ENCODE data around the gene VAV3.

The VAV3 gene

DNA sequence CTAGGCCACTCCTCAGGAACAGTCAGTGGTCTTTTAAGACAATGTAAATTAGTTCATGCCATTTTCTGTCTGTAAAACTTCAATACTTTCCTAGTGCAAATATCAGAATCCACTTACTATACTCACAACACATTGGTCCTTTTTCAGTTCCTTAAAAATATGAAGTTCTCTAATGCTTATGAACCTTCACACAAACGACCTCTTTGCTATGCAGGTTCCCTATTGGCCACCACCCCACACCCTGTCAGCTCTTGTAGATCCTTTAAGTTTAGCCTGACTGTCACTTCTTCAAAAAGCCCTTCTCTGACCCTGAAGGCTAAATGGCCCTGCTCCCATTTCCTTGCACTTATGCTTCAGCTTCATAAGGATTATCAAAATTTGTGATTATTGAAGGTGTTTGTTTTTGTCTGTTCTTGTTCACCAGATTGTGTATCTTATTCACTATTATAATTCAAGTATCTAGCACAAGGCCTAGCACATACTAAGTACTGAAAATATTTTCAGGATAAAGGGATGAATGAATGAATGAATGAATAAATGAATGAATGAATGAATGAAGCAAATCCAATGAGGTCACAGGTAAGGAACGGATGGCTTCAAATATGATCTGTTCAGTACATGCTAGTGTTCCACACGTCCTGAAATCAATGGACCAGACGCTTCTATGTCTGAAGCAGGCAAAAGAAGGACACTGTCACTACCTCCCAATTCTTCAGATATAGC, 373.9 kb downstream of the VAV3 start:
- DNase-seq (ENCODE audit: low read depth in 2 of 2), result no peak

DNA sequence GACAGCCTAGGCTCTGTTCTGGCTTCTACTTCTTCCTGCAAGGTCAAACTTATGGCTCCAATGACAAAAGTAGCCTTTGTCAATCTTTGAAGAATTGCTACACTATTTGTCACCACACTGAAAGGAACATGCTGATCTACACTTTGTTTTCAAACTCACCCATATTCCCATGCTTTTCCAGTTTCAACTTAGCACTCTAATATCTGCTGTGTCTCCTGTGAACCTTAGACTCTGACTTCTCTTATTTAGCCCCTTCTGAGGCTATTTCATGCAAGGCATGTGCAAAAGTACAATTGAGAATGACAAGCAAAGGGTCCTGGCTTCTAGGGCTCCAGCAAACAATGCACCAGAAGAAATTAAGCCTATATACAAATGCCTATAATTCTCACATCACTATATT, 374.9 kb downstream of the VAV3 start:
- DNase-seq (ENCODE audit: low read depth in 2 of 2), result no peak

DNA sequence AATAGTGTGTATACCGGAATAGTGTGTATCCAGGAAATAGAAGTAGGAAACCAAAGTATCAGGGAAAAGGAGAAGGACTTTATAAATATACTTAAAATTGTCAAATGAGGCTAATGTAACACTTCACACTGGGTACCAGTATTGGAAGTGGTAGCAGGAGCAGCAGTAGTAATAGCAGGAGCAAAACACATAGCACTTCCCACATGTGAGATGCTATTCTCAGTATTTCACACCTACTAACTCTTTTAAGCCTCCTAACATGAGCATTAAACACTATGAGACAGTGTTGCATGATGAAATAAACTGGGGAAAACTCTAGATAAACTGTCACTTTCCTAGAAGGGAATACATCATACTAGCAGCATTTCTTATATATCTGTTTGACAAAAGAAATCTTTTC, 376.7 kb downstream of the VAV3 start:
- DNase-seq (ENCODE audit: low read depth in 2 of 2), result no peak

DNA sequence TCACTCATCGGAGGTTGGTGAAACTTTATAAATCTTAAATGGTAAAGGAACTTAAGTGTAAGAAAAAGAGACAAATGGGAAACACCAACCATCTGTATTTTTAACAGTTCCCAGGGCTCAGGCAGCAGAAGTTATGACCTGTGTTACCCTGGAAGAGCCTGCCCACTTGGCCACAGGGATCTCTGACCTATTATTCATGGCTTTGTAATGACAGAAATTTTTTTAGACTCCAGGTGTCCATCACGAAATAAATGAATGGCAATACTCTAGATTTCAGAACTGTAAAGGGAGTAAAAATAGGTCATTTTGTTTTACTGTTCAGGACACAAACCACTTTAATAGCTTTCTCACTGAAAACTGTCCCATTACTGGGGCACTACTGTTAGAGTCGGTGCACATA, 389.8 kb downstream of the VAV3 start:
- no peak for DNase-seq (ENCODE audit: low read depth in 2 of 2)

DNA sequence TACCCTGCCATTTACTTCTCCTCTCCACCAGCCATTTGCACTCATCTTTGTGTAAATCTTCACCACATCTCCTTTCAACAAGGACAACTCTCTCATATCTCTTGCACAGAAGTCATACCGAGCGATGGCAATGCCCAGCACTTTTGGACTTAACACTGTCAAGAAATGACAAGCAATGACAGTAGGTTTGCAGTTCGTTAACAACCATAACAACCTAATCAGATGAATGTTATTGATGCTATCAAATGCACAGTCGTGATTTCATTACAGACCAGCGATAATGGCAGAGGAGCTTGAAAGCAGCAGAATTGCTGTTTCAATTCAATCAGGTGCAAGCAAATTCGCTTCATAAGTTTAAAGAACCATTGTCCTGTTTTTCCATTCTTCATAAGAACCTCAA, 390.9 kb downstream of the VAV3 start:
- DNase-seq (ENCODE audit: low read depth in 2 of 2), result no peak

DNA sequence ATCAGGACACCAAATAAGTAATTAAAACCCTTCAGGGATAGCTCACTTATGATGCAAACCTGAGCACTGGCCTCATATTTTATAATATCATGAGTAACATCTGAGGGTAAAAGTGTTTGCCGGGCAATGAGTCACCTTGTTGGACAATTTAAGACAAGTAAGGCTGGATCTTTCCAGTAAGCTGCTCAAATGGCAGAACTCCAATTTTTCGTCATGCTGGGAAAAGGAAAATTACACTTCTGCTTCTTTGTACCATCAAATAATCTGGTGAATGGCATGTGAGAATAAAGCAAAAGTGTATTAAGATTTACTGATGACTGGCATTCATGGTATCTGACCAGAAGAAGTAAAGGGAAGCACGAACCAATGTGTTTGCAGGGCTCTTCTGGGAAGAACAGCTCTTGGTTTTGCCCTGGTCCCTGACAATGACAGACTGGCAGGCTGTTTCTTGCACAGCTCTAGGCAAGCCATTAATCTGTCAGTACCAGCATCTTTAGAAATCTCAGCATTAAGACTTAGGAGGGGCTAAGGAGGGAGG, 392.2 kb downstream of the VAV3 start:
- no peak for DNase-seq (ENCODE audit: low read depth in 2 of 2)

DNA sequence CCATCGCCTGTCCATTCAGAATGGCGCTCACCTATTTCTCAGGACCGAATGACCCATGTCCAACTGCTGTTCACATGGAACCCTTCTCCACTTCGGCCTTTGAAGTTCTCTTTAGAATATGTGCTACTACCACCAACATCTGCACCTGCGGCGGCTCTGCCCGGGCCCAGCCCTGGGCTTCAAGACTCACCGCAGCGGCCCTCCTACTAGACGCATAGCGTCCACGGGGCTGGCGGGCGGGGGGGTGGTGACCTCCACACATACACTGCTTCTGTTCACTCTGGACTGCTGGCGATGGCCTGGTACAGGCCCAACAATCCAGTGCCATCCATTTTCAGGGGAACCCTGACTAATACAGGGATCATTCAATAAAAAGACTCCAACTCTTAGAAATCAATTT, 394.2 kb downstream of the VAV3 start:
- DNase-seq (ENCODE audit: low read depth in 2 of 2), result no peak

DNA sequence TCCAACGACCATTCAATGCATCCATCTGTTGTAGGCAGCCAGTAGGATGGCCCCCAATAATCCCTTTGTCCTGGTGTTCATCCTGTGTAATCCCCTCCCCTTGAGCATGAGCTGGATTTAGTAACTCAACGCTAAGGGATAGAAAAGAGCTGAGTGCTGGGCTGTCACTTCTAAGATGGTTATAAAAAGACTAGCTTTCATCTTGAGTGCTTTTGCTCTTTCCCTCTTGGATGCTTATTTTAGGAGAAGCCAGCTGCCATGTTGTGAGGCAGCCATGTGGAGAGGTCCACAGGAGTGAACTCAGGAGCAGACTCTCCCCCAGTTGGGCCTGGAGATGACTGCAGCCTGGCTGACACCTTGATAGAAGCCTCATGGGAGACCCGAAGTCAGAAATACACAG, 401.5 kb downstream of the VAV3 start:
- no peak for DNase-seq (ENCODE audit: low read depth in 2 of 2)

DNA sequence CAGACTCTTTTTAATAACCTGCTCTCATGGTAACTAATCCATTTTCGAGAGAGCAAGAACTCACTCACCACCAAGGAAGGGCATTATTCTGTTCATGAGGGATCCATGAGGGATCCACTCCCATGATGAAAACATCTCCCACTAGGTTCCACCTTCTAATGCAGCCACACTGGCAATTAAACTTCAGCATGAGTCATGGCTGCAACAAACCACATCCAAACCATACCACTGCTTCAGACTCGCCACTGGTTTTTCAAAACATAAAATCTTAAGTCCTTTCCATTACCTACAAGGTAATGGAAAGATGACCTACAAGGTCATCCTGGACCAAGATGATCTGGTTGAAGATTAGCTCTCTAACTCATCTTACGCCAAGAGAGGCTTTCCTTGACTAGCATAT, 405.1 kb downstream of the VAV3 start:
- no peak for DNase-seq (ENCODE audit: low read depth in 2 of 2)

DNA sequence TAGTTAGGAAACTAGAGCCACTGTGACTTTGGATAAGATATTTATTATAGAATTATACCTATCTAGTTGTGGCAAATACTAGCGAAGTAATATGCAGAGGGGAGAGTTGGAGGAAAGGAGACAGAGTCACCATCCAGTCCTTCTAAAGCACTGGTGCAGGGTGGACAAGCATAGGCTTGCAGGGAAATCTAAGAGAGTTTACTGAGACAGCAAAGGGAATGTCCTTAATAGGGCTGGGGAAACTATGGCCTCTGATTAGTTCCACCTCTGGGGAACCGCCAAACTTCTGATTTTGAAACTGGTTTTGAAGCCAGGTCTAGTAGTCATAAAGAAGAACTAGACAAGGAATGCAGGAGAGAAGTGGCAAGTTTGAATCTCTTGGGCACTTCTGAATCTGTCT, 407.9 kb downstream of the VAV3 start:
- DNase-seq (ENCODE audit: low read depth in 2 of 2), result no peak

DNA sequence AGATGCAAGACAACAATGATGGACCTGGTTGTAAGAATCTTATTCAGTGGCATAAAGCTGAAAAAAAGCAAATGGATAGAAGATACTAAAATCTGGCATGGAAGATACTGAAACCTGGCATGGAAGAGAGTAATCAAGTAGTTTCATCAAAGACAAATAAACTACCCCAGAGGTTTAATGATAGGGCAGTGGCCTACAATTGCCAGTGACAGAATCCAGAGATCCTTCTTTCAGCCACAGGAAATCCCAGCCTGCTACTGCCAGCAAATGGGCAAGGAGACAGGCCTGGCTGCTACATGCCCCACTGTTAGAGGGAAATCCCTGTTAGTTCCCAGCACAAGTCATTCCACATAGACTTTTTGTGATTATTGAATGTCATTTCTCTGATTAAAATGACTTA, 409.4 kb downstream of the VAV3 start:
- DNase-seq (ENCODE audit: low read depth in 2 of 2), result no peak

DNA sequence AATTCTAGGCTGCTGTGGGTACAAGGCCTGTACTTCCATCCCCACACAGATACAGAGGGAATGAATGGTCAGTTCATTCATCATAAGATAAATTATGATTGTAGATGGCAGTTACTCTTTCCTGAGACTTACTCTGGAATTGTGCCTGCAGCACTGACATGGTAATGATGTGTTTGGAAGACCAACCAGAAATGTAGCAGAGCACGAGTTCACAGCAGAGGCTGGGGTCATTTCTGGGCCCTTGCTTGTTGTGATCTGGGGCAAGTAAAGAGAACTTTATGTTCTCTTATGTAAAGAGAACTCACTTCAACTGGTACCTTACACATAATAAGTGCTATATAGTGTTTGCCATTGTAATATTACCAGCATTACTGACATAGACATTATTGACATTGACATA, 412.2 kb downstream of the VAV3 start:
- DNase-seq (ENCODE audit: low read depth in 2 of 2), result no peak

DNA sequence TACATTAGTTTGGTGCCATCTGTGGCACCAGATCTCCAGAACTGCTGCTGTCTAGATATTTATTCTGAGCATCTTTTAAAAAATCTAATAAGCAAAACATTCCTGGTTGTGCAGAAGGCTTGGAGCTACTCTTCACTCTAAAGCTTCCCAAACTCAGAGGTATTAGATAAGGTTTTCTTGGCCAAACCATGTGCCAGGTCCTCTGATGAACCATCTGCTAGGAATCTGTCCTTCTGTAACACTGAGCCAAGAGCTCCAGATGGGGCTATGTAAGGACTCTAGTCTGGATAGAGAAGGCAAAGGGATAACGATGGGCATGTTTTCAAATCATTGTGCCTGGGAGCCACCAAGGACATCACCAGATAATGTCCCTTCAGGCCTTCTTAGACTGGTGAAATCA, 413.5 kb downstream of the VAV3 start:
- DNase-seq (ENCODE audit: low read depth in 2 of 2), result no peak

DNA sequence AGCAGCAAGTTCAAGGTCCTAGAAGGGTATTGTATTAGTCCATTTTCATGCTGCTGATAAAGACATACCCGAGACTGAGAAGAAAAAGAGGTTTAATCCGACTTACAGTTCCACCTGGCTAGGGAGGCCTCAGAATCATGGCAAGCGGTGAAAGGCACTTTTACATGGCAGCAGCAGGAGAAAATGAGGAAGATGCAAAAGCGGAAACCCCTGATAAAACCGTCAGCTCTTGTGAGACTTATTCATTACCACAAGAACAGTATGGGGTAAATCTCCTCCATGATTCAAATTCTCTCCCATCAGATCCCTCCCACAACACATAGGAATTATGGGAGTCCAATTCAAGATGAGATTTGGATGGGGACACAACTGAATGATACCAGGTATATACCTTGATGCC, 414.6 kb downstream of the VAV3 start:
- DNase-seq (ENCODE audit: low read depth in 2 of 2), result no peak

DNA sequence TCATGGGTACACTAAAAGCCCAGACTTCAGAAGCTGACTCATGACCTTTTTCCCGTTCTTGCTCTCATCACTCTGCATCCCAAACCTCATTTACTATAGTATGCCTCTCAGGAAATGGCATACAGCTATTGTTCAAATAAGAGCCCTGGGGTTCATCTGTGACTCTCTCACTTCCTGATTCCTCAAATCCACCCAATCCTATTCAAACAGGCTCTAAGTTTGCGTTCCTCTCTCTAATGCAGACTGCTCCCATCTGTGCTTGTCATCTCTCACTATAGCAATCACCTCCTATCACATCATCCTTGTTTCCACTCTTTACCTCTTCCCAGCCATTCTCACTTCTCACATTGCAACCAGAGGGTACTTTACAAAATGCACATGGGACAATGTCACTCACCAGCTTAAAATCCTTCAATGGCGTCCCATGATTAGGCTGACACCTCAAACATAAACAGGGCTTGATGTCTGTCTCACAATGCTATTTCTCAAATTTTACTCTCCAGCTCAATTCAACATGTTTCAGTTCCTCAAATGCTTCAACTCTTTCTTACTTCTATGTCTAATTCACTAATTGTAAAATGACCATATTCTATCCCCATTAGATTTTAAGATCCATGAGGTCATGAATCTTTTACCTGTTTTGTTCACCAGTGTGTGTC, 415.7 kb downstream of the VAV3 start:
- no peak for DNase-seq (ENCODE audit: low read depth in 2 of 2)

DNA sequence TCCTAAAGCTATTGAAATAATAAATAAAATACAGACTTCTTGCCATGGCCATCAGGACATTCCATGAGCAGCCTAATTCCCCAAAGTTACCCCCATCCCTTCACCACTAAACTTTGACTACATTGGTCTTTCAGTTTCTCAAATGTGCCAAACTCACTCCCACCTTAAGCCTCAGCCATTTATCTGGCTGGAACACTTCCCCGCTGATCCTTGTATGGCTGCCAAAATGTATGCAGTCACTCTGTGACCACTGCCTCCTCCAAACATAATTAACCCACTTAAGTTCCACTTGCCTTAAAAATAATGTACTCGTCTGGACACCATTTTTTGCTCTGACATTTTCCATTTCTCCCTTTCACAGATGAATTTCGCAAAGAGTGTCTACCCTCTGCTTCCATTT, 416.7 kb downstream of the VAV3 start:
- no peak for DNase-seq (ENCODE audit: low read depth in 2 of 2)

DNA sequence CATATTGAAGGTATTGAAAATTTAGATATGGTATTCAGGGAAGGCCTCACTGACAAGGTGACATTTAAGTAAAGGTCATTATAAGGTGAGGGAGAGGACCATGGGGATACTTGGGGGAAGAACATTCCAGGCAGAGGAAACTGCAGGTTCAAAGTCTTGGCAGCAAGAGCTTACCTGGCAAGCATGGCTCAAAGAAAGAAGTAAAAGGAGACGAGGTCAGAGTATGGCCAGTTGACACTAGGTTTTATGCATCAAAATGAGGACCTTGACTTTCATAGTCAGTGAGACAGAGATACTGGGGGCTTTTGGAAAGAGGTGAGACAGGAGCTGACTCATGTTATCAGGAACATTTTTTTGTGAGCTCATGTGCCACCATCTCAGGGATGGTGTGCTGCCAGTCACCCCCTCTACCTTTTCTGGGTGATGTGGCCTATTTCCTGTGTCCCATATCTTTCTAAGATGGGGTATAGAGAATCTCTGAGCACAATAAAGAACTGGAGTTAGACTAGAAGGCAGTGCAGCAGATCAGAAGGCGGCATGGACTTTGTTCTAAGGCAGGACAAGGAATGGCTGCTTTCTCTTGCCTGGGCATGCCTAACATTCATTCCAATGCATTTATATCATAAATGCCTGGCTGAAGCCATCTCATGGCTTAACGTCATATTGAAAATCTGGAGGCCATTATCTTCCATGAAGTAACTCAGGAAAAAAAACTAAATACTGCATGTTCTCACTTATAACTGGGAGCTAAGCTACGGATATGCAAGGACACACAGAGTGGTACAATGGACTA, 417.4 kb downstream of the VAV3 start:
- DNase-seq (ENCODE audit: low read depth in 2 of 2), result no peak

DNA sequence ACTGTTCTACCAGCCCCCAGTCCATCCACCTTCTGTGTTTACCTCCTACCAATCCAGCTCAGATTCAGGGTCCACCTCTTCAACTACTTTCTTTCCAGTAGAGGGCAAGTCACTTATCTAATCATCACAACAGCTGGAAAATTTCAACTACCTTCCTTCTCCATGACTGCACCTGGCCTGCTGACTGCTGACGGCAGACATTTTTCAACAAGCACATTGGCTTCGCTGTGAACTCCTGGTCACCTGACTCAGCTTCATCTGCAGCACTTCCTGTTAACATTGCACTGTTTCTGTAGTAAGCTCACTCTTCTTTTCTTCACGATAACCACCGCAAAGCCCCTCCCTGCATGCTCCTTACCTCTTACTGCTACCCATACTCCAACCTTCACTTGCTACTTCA, 418.4 kb downstream of the VAV3 start:
- no peak for DNase-seq (ENCODE audit: low read depth in 2 of 2)

DNA sequence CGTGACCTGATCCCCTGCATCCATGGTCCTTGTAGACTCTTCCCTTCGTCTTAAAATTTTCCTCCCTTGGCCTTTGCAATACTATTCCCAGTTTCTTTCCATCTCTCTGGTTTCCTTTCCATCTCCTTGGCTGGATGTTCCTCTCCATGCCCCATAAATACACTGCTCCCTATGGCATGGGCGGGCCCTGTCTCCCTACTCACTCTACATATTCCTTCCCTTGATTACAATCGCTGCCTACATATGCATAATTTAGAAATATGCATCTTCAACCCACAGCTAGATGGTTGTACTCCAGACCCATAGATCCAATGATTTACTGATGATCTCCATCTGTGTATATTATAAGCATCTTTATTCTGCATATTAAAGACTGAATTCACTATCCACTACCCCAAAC, 419.1 kb downstream of the VAV3 start:
- no peak for DNase-seq (ENCODE audit: low read depth in 2 of 2)

DNA sequence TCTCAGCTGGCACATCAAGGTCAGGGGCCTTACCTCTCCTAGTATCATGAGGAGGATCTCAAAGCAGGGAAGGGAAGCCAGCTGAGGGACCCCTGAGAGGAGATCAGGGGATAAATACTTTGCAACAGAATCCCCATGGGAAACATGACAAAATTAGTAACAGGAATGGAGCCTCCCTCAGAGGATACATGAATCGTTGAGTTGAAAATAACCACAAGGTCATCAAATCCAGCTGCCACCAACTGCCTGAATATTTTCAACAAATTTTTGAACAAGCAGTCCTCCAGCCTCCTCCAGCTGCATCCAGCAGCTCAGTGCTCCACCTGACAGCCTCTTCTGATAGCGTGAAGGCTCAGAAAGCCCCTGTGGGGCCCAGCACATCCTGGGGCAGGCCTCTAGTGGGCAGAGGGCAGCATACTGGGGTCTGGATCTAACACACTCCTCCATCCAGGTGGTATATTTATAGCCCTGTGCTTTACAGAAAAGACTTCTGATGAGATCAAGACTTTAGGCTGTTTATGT, 419.9 kb downstream of the VAV3 start:
- DNase-seq (ENCODE audit: low read depth in 2 of 2), result no peak

DNA sequence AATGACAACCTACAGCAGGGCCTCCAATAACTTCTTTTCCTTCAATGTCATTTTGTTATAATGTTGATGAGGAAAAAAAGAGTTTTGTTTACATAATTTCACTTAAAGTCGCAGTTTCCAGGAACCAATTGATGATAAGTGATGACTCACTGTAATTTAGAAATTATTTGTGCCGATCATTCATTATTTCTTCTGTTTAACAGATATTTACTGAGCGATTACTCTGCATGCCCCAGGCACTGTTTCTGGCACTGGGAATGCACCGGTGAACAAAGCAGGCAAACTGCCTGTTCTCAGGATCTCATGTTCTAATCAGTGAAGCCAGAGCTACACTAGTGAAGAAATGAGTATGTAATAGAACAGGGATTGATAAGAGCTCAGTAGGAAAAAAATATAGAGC, 420.7 kb downstream of the VAV3 start:
- DNase-seq (ENCODE audit: low read depth in 2 of 2), result no peak

DNA sequence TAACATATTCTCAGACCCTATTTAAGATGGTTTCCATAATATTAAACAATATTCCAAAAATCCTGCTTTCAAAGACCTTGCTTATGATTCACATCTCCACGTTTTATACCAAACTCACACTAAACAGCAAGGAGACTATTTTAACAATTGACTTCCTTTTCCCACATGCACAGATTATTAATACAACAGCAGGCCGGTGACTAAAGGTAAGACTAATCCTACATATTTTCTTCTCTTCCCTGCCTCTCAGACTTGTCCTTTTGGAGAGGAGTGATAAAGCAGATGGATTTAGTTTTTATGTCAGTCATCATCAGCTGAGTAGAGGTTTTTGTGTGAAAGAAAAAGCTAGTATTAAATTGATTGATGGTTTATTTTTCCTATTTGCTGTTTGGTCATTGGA, 423.6 kb downstream of the VAV3 start:
- no peak for DNase-seq (ENCODE audit: low read depth in 2 of 2)

DNA sequence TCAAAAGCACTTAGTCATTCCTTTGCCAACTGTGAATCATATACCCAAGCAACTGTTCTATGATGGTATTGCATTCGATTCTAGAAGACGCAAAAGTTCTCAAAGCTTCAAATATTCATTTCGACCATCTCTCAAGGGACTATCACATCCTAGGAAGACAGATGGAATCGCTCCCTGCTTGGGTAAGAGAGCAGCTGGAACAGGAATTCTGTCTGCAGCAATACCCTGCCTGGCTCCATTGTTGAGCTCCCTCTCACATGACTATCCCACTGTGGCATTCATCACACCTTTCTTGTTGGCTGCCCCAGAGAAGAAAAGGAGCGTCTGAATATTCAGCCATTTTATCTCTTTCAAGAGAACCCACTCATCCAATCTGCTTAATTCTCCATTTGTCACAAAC, 426.5 kb downstream of the VAV3 start:
- no peak for DNase-seq (ENCODE audit: low read depth in 2 of 2)

Data from activated CD4-positive, alpha-beta T cell treated with anti-CD3 and anti-CD28 coated beads for 24 hours (primary cell).